Neuronal stem cell (in vitro differentiated cells): ENCODE measurements around the gene TMCC2.
"Not testable (repeated sequence)": the region's sequence is repeated elsewhere in the genome, so short reads cannot be mapped to it uniquely, and the experiment has no call there.

Experiments
- DNase-seq: peaks from one replicate; pipeline ENCODE4 v3.0.0-alpha.2; 2013; ENCODE audit warnings: low spot score
- H2AFZ ChIP-seq: one replicate; pipeline ENCODE4 v1.6.1; 2013; ENCODE audit warnings: mild to moderate bottlenecking, low read length, inconsistent platforms
- H2AK5ac ChIP-seq: 2 replicates; pipeline ENCODE4 v1.6.1; 2013; ENCODE audit warnings: low read depth, mild to moderate bottlenecking, inconsistent platforms, low read length, moderate library complexity, mixed read lengths
- H2BK120ac ChIP-seq: 2 replicates; pipeline ENCODE4 v1.6.1; 2013; ENCODE audit warnings: low read depth, mild to moderate bottlenecking, inconsistent platforms, low read length, moderate library complexity, mixed read lengths
- H2BK12ac ChIP-seq: one replicate; pipeline ENCODE4 v1.6.1; 2013; ENCODE audit warnings: low read length, inconsistent platforms
- H2BK15ac ChIP-seq: 2 replicates; pipeline ENCODE4 v1.6.1; 2013; ENCODE audit warnings: mild to moderate bottlenecking, low read length, inconsistent platforms, mixed read lengths
- H2BK5ac ChIP-seq: one replicate; pipeline ENCODE4 v1.6.1; 2013; ENCODE audit warnings: inconsistent platforms, mild to moderate bottlenecking, low read length, moderate library complexity
- H3K14ac ChIP-seq: one replicate; pipeline ENCODE4 v1.6.1; 2013; ENCODE audit warnings: low read length, inconsistent platforms
- H3K18ac ChIP-seq: 2 replicates; pipeline ENCODE4 v1.6.1; 2013; ENCODE audit warnings: low read length, inconsistent platforms
- H3K23ac ChIP-seq: 2 replicates; pipeline ENCODE4 v1.6.1; 2013; ENCODE audit warnings: low read depth, mild to moderate bottlenecking, mixed read lengths, low read length, inconsistent platforms; ENCODE audit not compliant: poor library complexity
- H3K27ac ChIP-seq: replicated peaks from 3 replicates; pipeline ENCODE4 v1.5.1; 2013; ENCODE audit warnings: low read length, inconsistent platforms
- H3K27me3 ChIP-seq, 3 experiments: 2 replicates each; pipeline ENCODE4 v1.6.1; 2013; ENCODE audit warnings: low read length in 3 of 3, mild to moderate bottlenecking in 2 of 3, inconsistent platforms in 1 of 3, low read depth in 1 of 3, mixed read lengths in 1 of 3, moderate library complexity in 1 of 3; ENCODE audit not compliant: control insufficient read depth in 3 of 3, insufficient read depth in 3 of 3
- H3K36me3 ChIP-seq, 2 donors: replicated peaks in 1 of 2; 2 replicates each; pipeline ENCODE4 v1.6.1; 2013; ENCODE audit warnings: low read length in 2 of 2; ENCODE audit not compliant: control insufficient read depth in 2 of 2, insufficient read depth in 2 of 2
- H3K4ac ChIP-seq: 2 replicates; pipeline ENCODE4 v1.6.1; 2013; ENCODE audit warnings: inconsistent platforms, mild to moderate bottlenecking, low read length, moderate library complexity
- H3K4me1 ChIP-seq, 2 donors: 1 replicate in 1 of 2; 2 replicates in 1 of 2; pipeline ENCODE4 v1.6.1; 2013; ENCODE audit warnings: low read length in 2 of 2, low read depth in 1 of 2; ENCODE audit not compliant: control insufficient read depth in 2 of 2, insufficient read depth in 1 of 2
- H3K4me2 ChIP-seq: one replicate; pipeline ENCODE4 v1.6.1; 2013; ENCODE audit warnings: mild to moderate bottlenecking, low read length, inconsistent platforms; ENCODE audit not compliant: insufficient read depth, poor library complexity, severe bottlenecking
- H3K4me3 ChIP-seq, 2 donors: 2 replicates each; pipeline ENCODE4 v1.5.1; 2013; ENCODE audit warnings: low read length in 2 of 2, mild to moderate bottlenecking in 2 of 2, inconsistent platforms in 1 of 2, moderate library complexity in 1 of 2
- H3K79me1 ChIP-seq: one replicate; pipeline ENCODE4 v1.6.1; 2013; ENCODE audit warnings: low read depth, mild to moderate bottlenecking, inconsistent platforms, low read length, moderate library complexity
- H3K9ac ChIP-seq: one replicate; pipeline ENCODE4 v1.6.1; 2013; ENCODE audit warnings: mild to moderate bottlenecking, low read depth, low read length, inconsistent platforms; ENCODE audit not compliant: poor library complexity
- H3K9me3 ChIP-seq, 2 donors: replicated peaks in 1 of 2; 2 replicates each; pipeline versions ENCODE3 to v1.6.1; 2013; ENCODE audit warnings: low read length in 2 of 2, mild to moderate bottlenecking in 2 of 2, inconsistent platforms in 1 of 2, low read depth in 1 of 2, mixed read lengths in 1 of 2, moderate library complexity in 1 of 2; ENCODE audit not compliant: control insufficient read depth in 2 of 2, insufficient read depth in 1 of 2
- H4K8ac ChIP-seq: one replicate; pipeline ENCODE4 v1.6.1; 2013; ENCODE audit warnings: low read depth, mild to moderate bottlenecking, inconsistent platforms, low read length, moderate library complexity
- H4K91ac ChIP-seq: one replicate; pipeline ENCODE4 v1.6.1; 2013; ENCODE audit warnings: low read length, low read depth, mild to moderate bottlenecking, inconsistent platforms; ENCODE audit not compliant: poor library complexity
- WGBS, 2 donors: extraction: QIAGEN DNeasy Blood & Tissue Kit; methylation state at CpG; one replicate each; pipeline ENCODE4 v1.1.7; 2013; ENCODE audit warnings: missing lambda C conversion rate in 2 of 2, mixed read lengths in 1 of 2; ENCODE audit not compliant: insufficient read length in 2 of 2, insufficient replicate concordance in 1 of 2; ENCODE audit errors: extremely low coverage in 2 of 2; 5-methylcytosine and 5-hydroxymethylcytosine counted together

TMCC2 gene

DNA sequence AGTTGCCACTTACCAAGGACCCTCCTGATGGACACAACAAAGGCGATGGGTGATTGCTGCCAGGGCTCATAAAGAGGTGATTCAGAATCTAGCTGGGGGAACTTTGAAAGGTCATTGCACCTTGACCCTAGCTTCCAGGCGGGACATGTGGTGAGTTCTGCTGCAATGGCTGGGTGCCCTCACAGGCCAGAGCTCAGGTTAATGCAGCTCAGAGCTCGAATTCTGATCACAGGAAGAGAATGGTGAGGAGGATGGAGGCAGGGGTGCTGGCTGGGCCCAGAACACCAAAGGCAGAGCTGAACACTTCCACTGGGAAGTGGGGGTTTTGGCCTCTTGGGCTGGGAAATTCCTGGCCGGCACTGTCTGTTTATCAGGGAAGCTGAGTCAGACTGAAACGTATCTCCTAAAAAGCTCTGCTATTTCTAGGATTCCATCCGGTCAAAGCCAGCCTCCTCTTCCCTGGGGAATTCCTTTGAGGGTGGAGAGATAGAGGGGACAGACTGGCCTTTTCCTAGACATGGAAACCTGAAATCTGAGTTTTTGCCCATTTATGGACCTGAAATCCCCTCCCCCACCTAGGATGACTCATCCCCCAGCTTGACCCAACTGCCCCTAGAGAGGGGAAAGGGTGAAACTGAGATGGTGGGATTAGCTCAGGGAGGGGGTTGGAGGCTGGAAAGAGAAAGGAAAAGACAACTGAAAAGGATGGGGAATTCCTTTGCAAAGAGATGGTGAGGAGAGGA, 66.6 kb downstream of the TMCC2 start:
- WGBS, 2 donors = no CpG with 5 or more reads among the region's 6 CpGs

GRCh38 chr1:205294934-205295333, 67.2 kb downstream of the TMCC2 start:
- Histone ChIP-seq H2BK120ac (peak overlapping the region; percentile 88), H4K91ac (no peak overlapping the region), H3K4me1 (peaks cover 39 to 41% of the 10 kb centered on the region in 2 donors), H3K9ac (no peak overlapping the region), H4K8ac (no peak overlapping the region), H3K27me3 (no peaks in the 10 kb centered on the region), H2AFZ (peak overlapping the region; percentile 66), H3K23ac (no peak overlapping the region), H3K36me3 (peaks cover 0 to 4% of the 10 kb centered on the region in 2 donors), H3K27ac (peak overlapping the region; percentile 98), H2AK5ac (peak overlapping the region; percentile 21), H3K4ac (no peak overlapping the region), H3K4me3 (peak overlapping the region in 1 of 2 donors; percentile 16), H3K9me3 (no peaks in the 10 kb centered on the region), H2BK15ac (no peak overlapping the region), H3K79me1 (no peaks in the 10 kb centered on the region), H3K4me2 (peak overlapping the region; percentile 57), H3K18ac (peak overlapping the region; percentile 82), H2BK12ac (no peak overlapping the region), H2BK5ac (peak overlapping the region; percentile 99), H3K14ac (no peak overlapping the region)
- DNase-seq = no peak
- no CpG with 5 or more reads among the region's 5 CpGs for WGBS, 2 donors

More for the DNA sequence above, 66.6 kb downstream of the TMCC2 start:
- H3K27me3 ChIP-seq = no peaks in the 10 kb centered on the region
- peak overlapping the region; percentile 72 for H2BK5ac ChIP-seq
- H3K23ac ChIP-seq = no peak overlapping the region
- peak overlapping the region; percentile 34 for H2BK12ac ChIP-seq
- no peaks in the 10 kb centered on the region for H3K36me3 ChIP-seq
- peak overlapping the region; percentile 57 for H3K4me2 ChIP-seq
- peak overlapping the region; percentile 44 for H2AK5ac ChIP-seq
- peak overlapping the region; percentile 98 for H3K27ac ChIP-seq
- peak overlapping the region; percentile 93 for H3K18ac ChIP-seq
- no peak overlapping the region for H3K14ac ChIP-seq
- peaks cover 38 to 41% of the 10 kb centered on the region in 2 donors for H3K4me1 ChIP-seq
- H4K91ac ChIP-seq = peak overlapping the region; percentile 35
- H2BK120ac ChIP-seq = peak overlapping the region; percentile 88
- H3K4ac ChIP-seq = peak overlapping the region; percentile 56
- H3K9me3 ChIP-seq = no peaks in the 10 kb centered on the region
- H2BK15ac ChIP-seq = no peak overlapping the region
- no peak overlapping the region for H3K4me3 ChIP-seq
- no peak overlapping the region for H3K9ac ChIP-seq
- H3K79me1 ChIP-seq = no peaks in the 10 kb centered on the region
- H2AFZ ChIP-seq = peak overlapping the region; percentile 66
- peak; percentile 86 for DNase-seq
- H4K8ac ChIP-seq = no peak overlapping the region

DNA sequence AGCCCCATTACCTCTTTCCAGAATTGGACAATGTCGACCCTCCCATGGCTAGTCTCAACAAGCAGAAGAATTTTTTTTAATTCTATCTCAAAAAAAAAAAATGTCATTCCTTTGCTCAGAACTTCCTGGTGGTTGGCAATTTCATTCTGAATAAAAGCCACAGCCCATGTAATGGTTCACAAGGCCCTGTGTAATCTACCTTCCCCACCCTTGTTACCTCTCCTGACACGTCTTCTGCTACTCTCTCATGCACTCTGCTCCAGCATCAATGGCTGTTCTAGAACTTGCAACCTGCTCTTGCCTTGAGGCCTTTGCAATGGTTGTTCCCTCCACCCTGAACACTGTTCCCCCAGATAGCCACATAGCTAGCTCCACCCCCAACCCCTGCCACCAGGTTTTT, 68.4 kb downstream of the TMCC2 start:
- no peak overlapping the region for H2AFZ ChIP-seq
- peak overlapping the region; percentile 69 for H3K18ac ChIP-seq
- no peaks in the 10 kb centered on the region for H3K79me1 ChIP-seq
- H2BK5ac ChIP-seq = no peak overlapping the region
- no CpG with 5 or more reads among the region's 2 CpGs for WGBS, 2 donors
- peaks cover 0 to 13% of the 10 kb centered on the region in 2 donors for H3K36me3 ChIP-seq
- no peak overlapping the region for H4K91ac ChIP-seq
- H3K4ac ChIP-seq = no peak overlapping the region
- H2AK5ac ChIP-seq = no peak overlapping the region
- H3K27ac ChIP-seq = peak overlapping the region; percentile 98
- no peaks in the 10 kb centered on the region for H3K9me3 ChIP-seq
- no peak overlapping the region for H3K14ac ChIP-seq
- no peak overlapping the region for H4K8ac ChIP-seq
- no peaks in the 10 kb centered on the region for H3K27me3 ChIP-seq
- no peak for DNase-seq
- H3K23ac ChIP-seq = no peak overlapping the region
- H3K4me1 ChIP-seq = peaks cover 45 to 51% of the 10 kb centered on the region in 2 donors
- H2BK120ac ChIP-seq = no peak overlapping the region
- no peak overlapping the region for H3K9ac ChIP-seq
- no peak overlapping the region for H2BK15ac ChIP-seq
- no peak overlapping the region for H2BK12ac ChIP-seq
- no peak overlapping the region for H3K4me2 ChIP-seq
- H3K4me3 ChIP-seq = no peak overlapping the region

- H3K4me2 ChIP-seq = peak overlapping the region; percentile 35
- not testable (repeated sequence) for H3K27me3 ChIP-seq, H3K9ac ChIP-seq, H3K14ac ChIP-seq, H3K4me3 ChIP-seq, H4K8ac ChIP-seq, H3K23ac ChIP-seq, DNase-seq, H3K9me3 ChIP-seq, H3K79me1 ChIP-seq
- H3K18ac ChIP-seq = peak overlapping the region; percentile 89
- peaks cover 3 to 23% of the 10 kb centered on the region in 2 donors for H3K36me3 ChIP-seq
- peak overlapping the region; percentile 95 for H2BK5ac ChIP-seq
- peak overlapping the region; percentile 17 for H3K4ac ChIP-seq
- H3K4me1 ChIP-seq = peaks cover 51 to 62% of the 10 kb centered on the region in 2 donors
- H2BK12ac ChIP-seq = peak overlapping the region; percentile 33
- H2AFZ ChIP-seq = peak overlapping the region; percentile 9
- WGBS, 2 donors = no CpG with 5 or more reads among the region's 5 CpGs
- peak overlapping the region; percentile 65 for H4K91ac ChIP-seq
- H2BK15ac ChIP-seq = peak overlapping the region; percentile 34
- peak overlapping the region; percentile 84 for H2BK120ac ChIP-seq
- peak overlapping the region; percentile 93 for H3K27ac ChIP-seq
- peak overlapping the region; percentile 91 for H2AK5ac ChIP-seq
These were observed 69.9 kb downstream of the TMCC2 start for GRCh38 chr1:205297546-205298177.
